Thymus (tissue), 11 donors: ENCODE results near the gene SLCO4A1. TPM values are rescaled to one million over a fixed set of nuclear protein-coding genes. Genes with fewer than 3 reads are reported as not detected.

Source experiments
- DNase-seq, 9 donors: peaks; one replicate each; pipeline ENCODE4 v3.0.0-alpha.2; 2013; ENCODE audit warnings: low spot score in 9 of 9, low read depth in 6 of 9, missing footprints in 1 of 9
- H3K27ac ChIP-seq, 2 donors: one replicate each; pipeline ENCODE4 v1.5.1; 2013; ENCODE audit warnings: control low read depth in 1 of 2, low read depth in 1 of 2, low read length in 1 of 2, mild to moderate bottlenecking in 1 of 2, moderate library complexity in 1 of 2
- H3K27me3 ChIP-seq, 2 donors: one replicate each; pipeline ENCODE4 v1.5.1; 2013; ENCODE audit warnings: low read length in 1 of 2; ENCODE audit not compliant: control insufficient read depth in 2 of 2, insufficient read depth in 1 of 2
- H3K36me3 ChIP-seq, 2 donors: one replicate each; pipeline ENCODE4 v1.5.1; 2013; ENCODE audit warnings: low read length in 1 of 2, mild to moderate bottlenecking in 1 of 2, moderate library complexity in 1 of 2; ENCODE audit not compliant: control insufficient read depth in 2 of 2, insufficient read depth in 2 of 2
- H3K4me1 ChIP-seq, 2 donors: one replicate each; pipeline ENCODE4 v1.5.1; 2013; ENCODE audit warnings: low read length in 2 of 2; ENCODE audit not compliant: control insufficient read depth in 2 of 2, insufficient read depth in 2 of 2
- H3K4me3 ChIP-seq, 2 donors: one replicate each; pipeline ENCODE4 v1.5.1; 2013; ENCODE audit warnings: low read length in 2 of 2, control low read depth in 1 of 2, mild to moderate bottlenecking in 1 of 2
- H3K9me3 ChIP-seq, 2 donors: one replicate each; pipeline ENCODE4 v1.5.1; 2013; ENCODE audit warnings: low read length in 1 of 2, mild to moderate bottlenecking in 1 of 2; ENCODE audit not compliant: control insufficient read depth in 2 of 2, insufficient read depth in 1 of 2
- WGBS: extraction: QIAGEN DNeasy Blood & Tissue Kit; methylation state at CpG from one replicate; pipeline ENCODE4 v1.1.7; 2013; 5-methylcytosine and 5-hydroxymethylcytosine counted together
- polyA plus RNA-seq: library from polyadenylated mRNA; stranded (reverse); fragments of 200-250 nt; gene quantifications from one replicate; pipeline ENCODE4 v1.2.3, GENCODE V29; 2013
- total RNA-seq: library from RNA; stranded (reverse); fragments of 120-200 nt; gene quantifications from one replicate; pipeline ENCODE4 v1.2.4, GENCODE V29; 2013
- donor health status: healthy.

Gene SLCO4A1
- total and polyA plus RNA-seq, 2 donors, result 3.4 to 13.4 TPM

GRCh38 chr20:62611819-62612218 is 30.5 kb upstream of the SLCO4A1 start:
- H3K4me3 ChIP-seq, result no peak overlapping the region
- H3K36me3 ChIP-seq, result no peaks in the 10 kb centered on the region
- WGBS, result 94% methylated on average over 19 of the region's 19 CpGs
- DNase-seq, result no peak
- no peak overlapping the region for H3K27ac ChIP-seq
- H3K27me3 ChIP-seq, result peaks cover 0 to 8% of the 10 kb centered on the region in 2 donors
- H3K9me3 ChIP-seq, result no peaks in the 10 kb centered on the region
- H3K4me1 ChIP-seq, result no peaks in the 10 kb centered on the region

- Histone ChIP-seq H3K27me3 (peaks cover 0 to 15% of the 10 kb centered on the region in 2 donors), H3K27ac (no peak overlapping the region), H3K36me3 (no peaks in the 10 kb centered on the region), H3K4me3 (no peak overlapping the region), H3K4me1 (peaks cover 3 to 14% of the 10 kb centered on the region in 2 donors), H3K9me3 (no peaks in the 10 kb centered on the region)
- WGBS, result 93% methylated on average over 36 of the region's 36 CpGs
- no peak for DNase-seq
These were observed 28.0 kb upstream of the SLCO4A1 start for GRCh38 chr20:62614085-62614960.

GRCh38 chr20:62614961-62615680 is 27.2 kb upstream of the SLCO4A1 start:
- peaks cover 3 to 14% of the 10 kb centered on the region in 2 donors for H3K4me1 ChIP-seq
- no peaks in the 10 kb centered on the region for H3K9me3 ChIP-seq
- WGBS, result 97% methylated on average over 34 of the region's 34 CpGs
- H3K4me3 ChIP-seq, result no peak overlapping the region
- H3K27ac ChIP-seq, result no peak overlapping the region
- peaks cover 0 to 15% of the 10 kb centered on the region in 2 donors for H3K27me3 ChIP-seq
- no peaks in the 10 kb centered on the region for H3K36me3 ChIP-seq
- no peak for DNase-seq

GRCh38 chr20:62615750-62616251 is 26.5 kb upstream of the SLCO4A1 start:
- Histone ChIP-seq H3K27me3 (peaks cover 0 to 15% of the 10 kb centered on the region in 2 donors), H3K4me3 (no peak overlapping the region), H3K4me1 (peaks cover 3 to 14% of the 10 kb centered on the region in 2 donors), H3K36me3 (no peaks in the 10 kb centered on the region), H3K9me3 (no peaks in the 10 kb centered on the region), H3K27ac (no peak overlapping the region)
- 97% methylated on average over 12 of the region's 12 CpGs for WGBS
- no peak for DNase-seq

GRCh38 chr20:62616728-62617621 is 25.3 kb upstream of the SLCO4A1 start:
- no peak overlapping the region for H3K4me3 ChIP-seq
- peaks cover 0 to 13% of the 10 kb centered on the region in 2 donors for H3K27me3 ChIP-seq
- no peaks in the 10 kb centered on the region for H3K36me3 ChIP-seq
- peak overlapping the region in 1 of 2 donors; percentile 56 for H3K27ac ChIP-seq
- DNase-seq, result peak in 7 of 9 donors; percentile 28 to 78 (median 52)
- H3K9me3 ChIP-seq, result no peaks in the 10 kb centered on the region
- peaks cover 3 to 14% of the 10 kb centered on the region in 2 donors for H3K4me1 ChIP-seq
- WGBS, result 39% methylated on average over 26 of the region's 26 CpGs

GRCh38 chr20:62617711-62618483 is 24.4 kb upstream of the SLCO4A1 start:
- 29% methylated on average over 23 of the region's 23 CpGs for WGBS
- H3K27ac ChIP-seq, result peak overlapping the region in 1 of 2 donors; percentile 56
- H3K36me3 ChIP-seq, result no peaks in the 10 kb centered on the region
- no peak overlapping the region for H3K4me3 ChIP-seq
- H3K27me3 ChIP-seq, result peaks cover 0 to 13% of the 10 kb centered on the region in 2 donors
- peak in 2 of 9 donors; percentile 18 to 29 for DNase-seq
- no peaks in the 10 kb centered on the region for H3K9me3 ChIP-seq
- H3K4me1 ChIP-seq, result peaks cover 6 to 20% of the 10 kb centered on the region in 2 donors

GRCh38 chr20:62618611-62619529 is 23.4 kb upstream of the SLCO4A1 start:
- Histone ChIP-seq H3K36me3 (no peaks in the 10 kb centered on the region), H3K4me1 (peaks cover 9 to 29% of the 10 kb centered on the region in 2 donors), H3K9me3 (no peaks in the 10 kb centered on the region), H3K4me3 (no peak overlapping the region), H3K27ac (peak overlapping the region in 1 of 2 donors; percentile 36), H3K27me3 (peaks cover 0 to 13% of the 10 kb centered on the region in 2 donors)
- WGBS, result 49% methylated on average over 26 of the region's 26 CpGs
- DNase-seq, result peak in 1 of 9 donors; percentile 29
